SW 1271 (cell line): ENCODE results near the gene GJB3.

Experiments used
- DNase-seq, 2 experiments: peaks; one replicate each; lab custom pipeline; 2025; lab: John Stamatoyannopoulos, UW

The GJB3 gene

GRCh38 chr1:34825455-34826091, 44.6 kb downstream of the GJB3 start:
- DNase-seq = no peak

- no peak for DNase-seq
Observed at GRCh38 chr1:34827341-34827941, 46.4 kb downstream of the GJB3 start.

- DNase-seq = no peak
Observed at GRCh38 chr1:34828611-34829010, 47.6 kb downstream of the GJB3 start.

DNA sequence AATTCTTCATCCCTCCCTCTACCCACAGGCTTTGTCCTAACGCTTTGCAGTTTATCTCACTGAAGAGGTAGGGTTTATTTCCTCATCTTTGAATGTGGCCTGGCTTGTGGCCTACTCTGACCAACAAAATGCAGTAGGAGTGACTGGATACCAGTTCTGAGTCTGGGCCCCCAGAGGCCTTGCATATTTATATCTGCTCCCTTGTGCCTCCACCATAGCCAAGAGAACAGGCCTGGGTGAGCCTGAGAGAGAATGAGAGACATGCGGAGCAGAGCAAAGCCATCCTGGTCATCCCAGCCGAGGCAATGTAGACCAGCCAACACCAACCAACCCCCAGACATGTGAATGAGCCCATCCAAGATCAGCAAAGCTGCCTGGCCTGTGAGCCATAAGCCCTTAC, 48.2 kb downstream of the GJB3 start:
- DNase-seq = no peak

- no peak for DNase-seq
Observed at GRCh38 chr1:34831721-34832246, 50.8 kb downstream of the GJB3 start.

DNA sequence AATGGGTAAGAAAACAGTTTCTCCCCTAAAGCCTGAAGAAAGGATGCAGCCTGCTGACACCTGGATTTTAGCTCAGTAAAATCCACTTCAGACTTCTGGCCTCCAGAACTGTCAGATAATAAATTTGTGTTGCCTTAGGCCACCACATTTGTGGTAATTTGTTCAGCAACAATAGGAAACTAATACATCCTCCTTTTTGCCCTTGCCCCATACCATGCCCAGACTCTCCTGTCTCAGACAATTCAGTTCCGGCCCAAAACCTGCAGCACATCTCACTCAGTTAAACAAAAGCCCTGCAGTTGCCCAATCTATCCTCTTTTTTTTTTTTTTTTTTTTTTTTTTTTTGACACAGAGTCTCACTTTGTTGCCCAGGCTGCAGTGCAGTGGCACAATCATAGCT, 52.7 kb downstream of the GJB3 start:
- no peak for DNase-seq
